GM12875 (cell line): ENCODE measurements around the gene ZNF506.
"Not testable (repeated sequence)": the region's sequence is repeated elsewhere in the genome, so short reads cannot be mapped to it uniquely, and the experiment has no call there.

Source experiments
- H3K4me3 ChIP-seq: one replicate; pipeline ENCODE4 v1.5.1; 2011; ENCODE audit warnings: low read depth, low read length, control low read depth
- TF ChIP-seq, protein P1 (sequence below): IDR thresholded peaks from 2 replicates; pipeline ENCODE4 v1.5.1; 2011; ENCODE audit warnings: low read depth, mild to moderate bottlenecking, control low read depth, inconsistent platforms, low read length, moderate library complexity, borderline replicate concordance; ENCODE audit not compliant: insufficient read depth

Gene ZNF506

DNA sequence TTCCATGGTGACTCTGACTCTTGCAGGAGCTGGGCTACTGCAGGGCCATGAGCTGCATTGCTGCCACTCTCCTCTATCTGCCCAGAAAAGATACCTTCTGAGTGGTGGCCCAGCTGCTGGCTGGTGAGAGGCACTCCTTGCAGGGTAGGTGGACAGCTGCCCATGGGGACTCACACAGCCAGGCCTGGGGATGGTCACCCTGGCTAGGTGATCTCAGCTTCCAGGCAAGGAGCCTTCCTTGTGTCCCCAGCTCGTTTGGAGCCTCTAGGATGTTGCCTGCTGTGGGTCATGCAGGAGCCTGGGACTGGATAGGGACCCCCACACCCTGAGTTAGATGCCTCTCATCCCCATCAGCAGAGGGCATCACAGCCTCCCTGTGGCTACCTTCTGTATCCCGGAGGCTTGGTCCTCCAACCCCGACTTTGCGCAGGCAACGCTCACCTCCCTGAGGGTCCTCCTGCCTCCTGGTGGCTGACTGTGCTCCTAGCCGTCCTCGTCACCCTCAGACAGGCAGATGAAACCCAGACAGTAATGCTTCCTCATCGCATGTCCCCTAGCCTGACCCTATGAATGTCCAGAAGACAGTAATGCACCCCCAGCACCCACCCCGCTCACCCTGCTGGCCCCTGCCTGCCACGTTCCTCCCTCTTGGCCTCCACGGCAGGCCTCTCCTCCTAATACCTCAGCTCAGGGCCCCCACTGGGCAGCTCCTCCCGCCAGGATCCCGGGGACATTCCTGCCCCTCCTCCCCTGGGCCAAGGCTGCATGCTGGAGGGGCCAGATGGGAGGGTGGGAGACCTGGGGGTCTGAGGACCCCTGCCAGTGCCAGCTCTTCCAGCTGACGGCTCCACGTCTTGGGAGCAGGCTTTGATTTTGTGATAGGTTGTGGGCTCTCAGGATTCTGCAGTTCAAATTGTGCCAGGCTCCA lies 75.0 kb downstream of the ZNF506 start:
- H3K4me3 ChIP-seq, result no peak overlapping the region

DNA sequence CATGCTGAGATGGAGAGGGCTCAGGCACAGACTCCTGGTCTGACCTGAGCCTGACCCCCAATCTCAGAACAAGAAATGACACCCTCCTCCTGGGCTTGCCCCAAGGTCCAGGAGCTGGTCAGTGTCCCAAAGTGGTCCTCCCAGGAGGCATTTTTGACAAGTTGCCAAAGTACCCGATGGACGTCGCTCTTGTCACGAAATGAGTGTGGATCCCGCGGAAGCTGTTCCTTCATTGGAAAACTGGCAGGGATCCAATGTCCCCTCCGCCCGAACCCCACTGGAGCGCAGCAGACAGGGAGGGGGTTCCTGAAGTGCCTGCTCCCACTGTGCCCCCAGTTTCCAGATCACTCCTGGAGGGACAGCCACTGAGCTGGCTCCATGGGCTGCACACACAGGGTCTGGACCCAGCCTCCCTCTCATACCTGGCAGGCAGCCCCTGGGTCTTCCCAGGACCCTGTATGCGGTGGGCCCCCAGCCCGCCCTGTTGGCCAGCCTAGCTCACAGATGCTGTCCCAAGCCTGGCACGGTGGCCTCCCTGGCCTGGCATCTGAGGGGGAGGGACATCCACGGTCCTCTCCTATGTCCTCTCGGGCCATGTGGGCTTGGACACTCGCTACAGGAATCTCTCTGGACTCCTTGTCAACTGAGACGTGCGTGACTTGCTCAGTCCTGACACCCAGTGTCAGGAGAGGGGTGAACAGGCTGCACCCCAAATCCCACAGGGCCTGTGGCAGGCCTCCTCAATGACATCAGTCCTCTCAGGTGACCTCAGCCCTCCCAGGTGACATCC lies 75.9 kb downstream of the ZNF506 start:
- TF ChIP-seq, protein P1, sequence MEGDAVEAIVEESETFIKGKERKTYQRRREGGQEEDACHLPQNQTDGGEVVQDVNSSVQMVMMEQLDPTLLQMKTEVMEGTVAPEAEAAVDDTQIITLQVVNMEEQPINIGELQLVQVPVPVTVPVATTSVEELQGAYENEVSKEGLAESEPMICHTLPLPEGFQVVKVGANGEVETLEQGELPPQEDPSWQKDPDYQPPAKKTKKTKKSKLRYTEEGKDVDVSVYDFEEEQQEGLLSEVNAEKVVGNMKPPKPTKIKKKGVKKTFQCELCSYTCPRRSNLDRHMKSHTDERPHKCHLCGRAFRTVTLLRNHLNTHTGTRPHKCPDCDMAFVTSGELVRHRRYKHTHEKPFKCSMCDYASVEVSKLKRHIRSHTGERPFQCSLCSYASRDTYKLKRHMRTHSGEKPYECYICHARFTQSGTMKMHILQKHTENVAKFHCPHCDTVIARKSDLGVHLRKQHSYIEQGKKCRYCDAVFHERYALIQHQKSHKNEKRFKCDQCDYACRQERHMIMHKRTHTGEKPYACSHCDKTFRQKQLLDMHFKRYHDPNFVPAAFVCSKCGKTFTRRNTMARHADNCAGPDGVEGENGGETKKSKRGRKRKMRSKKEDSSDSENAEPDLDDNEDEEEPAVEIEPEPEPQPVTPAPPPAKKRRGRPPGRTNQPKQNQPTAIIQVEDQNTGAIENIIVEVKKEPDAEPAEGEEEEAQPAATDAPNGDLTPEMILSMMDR, result no peak
- H3K4me3 ChIP-seq, result no peak overlapping the region

More for the DNA sequence above, 75.0 kb downstream of the ZNF506 start:
- TF ChIP-seq, protein P1, result no peak

DNA sequence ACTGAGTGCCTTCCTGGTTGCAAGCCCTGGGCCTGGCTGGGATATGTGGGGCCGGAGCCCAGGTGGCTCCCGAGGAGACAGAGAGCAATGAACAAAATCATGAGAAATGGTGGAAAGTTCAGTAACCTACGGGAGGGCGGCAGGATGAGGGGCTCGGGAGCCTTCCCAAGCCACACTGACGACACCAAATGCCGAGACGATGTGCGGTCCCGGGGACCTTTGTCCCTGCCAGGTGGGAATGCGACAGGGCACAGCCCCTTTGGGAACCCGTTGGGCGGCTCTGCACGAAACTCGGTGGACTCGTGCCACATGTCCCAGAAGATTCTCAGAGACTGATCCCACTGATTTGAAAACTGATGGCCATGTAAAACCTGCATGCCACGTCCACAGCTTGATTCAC lies 76.9 kb downstream of the ZNF506 start:
- no peak overlapping the region for H3K4me3 ChIP-seq
- TF ChIP-seq, protein P1, result no peak

DNA sequence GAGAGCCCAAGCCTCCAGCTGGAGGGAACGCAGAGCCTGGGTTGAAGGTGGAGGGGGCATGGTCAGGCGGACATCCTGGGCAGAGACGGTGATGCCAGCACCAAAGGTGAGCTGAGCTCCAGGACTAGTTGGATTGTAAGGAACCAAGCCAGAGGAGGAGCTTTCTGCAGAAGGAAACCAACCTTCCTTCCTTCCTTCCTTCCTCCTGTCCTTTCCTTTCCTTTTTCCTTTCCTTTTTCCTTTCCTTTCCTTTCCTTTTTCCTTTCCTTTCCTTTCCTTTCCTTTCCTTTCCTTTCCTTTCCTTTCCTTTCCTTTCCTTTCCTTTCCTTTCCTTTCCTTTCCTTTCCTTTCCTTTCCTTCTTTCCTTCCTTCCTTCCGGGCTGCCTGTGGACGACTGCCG lies 77.6 kb downstream of the ZNF506 start:
- not testable (repeated sequence) for H3K4me3 ChIP-seq

DNA sequence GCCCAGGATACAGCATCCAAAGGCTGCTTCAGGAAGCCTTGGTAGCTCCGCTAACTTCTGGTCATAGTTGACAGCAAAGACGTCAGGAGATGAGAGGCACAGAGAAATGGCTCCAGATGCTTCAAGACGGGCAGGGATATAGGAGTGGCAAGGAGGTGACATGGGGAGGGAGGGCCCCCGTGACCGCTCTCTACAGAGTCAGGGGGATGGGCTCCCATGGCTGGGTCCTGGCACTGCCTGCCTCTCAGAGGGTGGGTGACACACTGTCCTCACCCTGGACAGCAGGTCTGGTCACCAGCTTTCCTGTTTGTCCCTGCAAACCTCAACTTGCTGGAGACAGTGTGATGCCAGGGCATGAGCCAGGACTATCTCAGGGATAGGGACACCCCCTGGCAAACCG lies 78.4 kb downstream of the ZNF506 start:
- TF ChIP-seq, protein P1, result no peak
- no peak overlapping the region for H3K4me3 ChIP-seq

DNA sequence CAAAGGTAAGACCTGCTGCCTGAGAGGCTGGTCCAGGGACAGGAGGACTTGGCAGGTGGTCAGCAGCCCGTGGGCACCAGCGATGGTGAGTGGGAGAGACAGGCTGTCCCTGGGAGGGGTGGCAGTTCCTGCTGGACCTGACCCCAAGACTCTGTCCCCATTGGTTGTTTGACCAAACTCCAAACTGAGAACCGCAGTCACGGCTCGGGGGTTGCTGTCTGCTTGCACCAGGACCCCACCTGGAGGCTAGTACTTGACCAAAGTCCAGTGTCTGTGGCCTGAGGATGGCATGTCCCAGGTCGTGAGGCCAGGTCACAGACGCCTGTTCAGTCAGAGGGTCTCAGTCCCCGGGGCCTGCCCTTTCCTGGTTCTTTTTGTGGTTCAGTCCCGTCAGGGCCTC lies 78.8 kb downstream of the ZNF506 start:
- TF ChIP-seq, protein P1, result no peak
- no peak overlapping the region for H3K4me3 ChIP-seq
